ENCODE results near the gene CPA5. TPM values are rescaled to one million over a fixed set of nuclear protein-coding genes. Genes with fewer than 3 reads are reported as not detected.

The CPA5 gene
- polyA plus RNA-seq, 3 donors: not detected

- Mint-ChIP-seq H3K27me3 (ENCODE audit: low read depth in 3 of 3) (peaks cover 0 to 6% (median 2%) of the 10 kb centered on the region in 3 donors), H3K36me3 (no peaks in the 10 kb centered on the region), H3K4me1 (peaks cover 13% of the 10 kb centered on the region), H3K9me3 (peaks cover 0 to 6% (median 1%) of the 10 kb centered on the region in 7 donors), H3K4me3 (no peak overlapping the region), H3K27ac (peak overlapping the region in 2 of 7 donors; percentile 15 to 61)
- TF ChIP-seq CTCF (IDR thresholded peaks at IDR 0.05): no peak
- no peaks in the 10 kb centered on the region for H3K79me2 ChIP-seq (ENCODE audit: insufficient read depth, low read length)
- H3K9me3 ChIP-seq (replicated peaks in 1 of 2; ENCODE audit: control insufficient read depth in 1 of 2, insufficient read depth in 1 of 2, low read length in 2 of 2): no peaks in the 10 kb centered on the region
- DNase-seq: no peak
- intact Hi-C loops (cut with micrococcal nuclease): no loop called here
- H2AFZ ChIP-seq (ENCODE audit: insufficient read depth, low read depth, low read length, poor library complexity, severe bottlenecking): peak overlapping the region; percentile 19
- no peak overlapping the region for H3K27ac ChIP-seq (ENCODE audit: low read depth in 1 of 2, low read length in 2 of 2)
- no peak overlapping the region for H3K9ac ChIP-seq (ENCODE audit: insufficient read depth, low read length, poor library complexity, severe bottlenecking)
- no peaks in the 10 kb centered on the region for H4K20me1 ChIP-seq (ENCODE audit: insufficient read depth, low read length)
- WGBS (ENCODE audit: insufficient coverage): 95% methylated on average over 12 of the region's 18 CpGs
- H3K4me3 ChIP-seq (replicated peaks in 1 of 3; ENCODE audit: low read depth in 2 of 3, low read length in 3 of 3): no peak overlapping the region
- no peaks in the 10 kb centered on the region for H3K27me3 ChIP-seq (ENCODE audit: control insufficient read depth in 2 of 2, insufficient read depth in 2 of 2, low read length in 2 of 2)
- H3K4me2 ChIP-seq (replicated peaks; ENCODE audit: extremely low read depth, low read length, poor library complexity, severe bottlenecking): no peak overlapping the region
- peaks cover 13% of the 10 kb centered on the region in 2 donors for H3K4me1 ChIP-seq (ENCODE audit: control insufficient read depth in 1 of 2, insufficient read depth in 2 of 2, low read length in 2 of 2)
- no peaks in the 10 kb centered on the region for H3K36me3 ChIP-seq (replicated peaks in 1 of 2; ENCODE audit: control insufficient read depth in 1 of 2, insufficient read depth in 2 of 2, low read length in 2 of 2)
Observed at GRCh38 chr7:130383187-130383980, 38.8 kb downstream of the CPA5 start.

GRCh38 chr7:130384371-130384801 lies 39.8 kb downstream of the CPA5 start:
- peaks cover 0 to 2% of the 10 kb centered on the region in 2 donors for H3K36me3 Mint-ChIP-seq
- Histone ChIP-seq H3K79me2 (ENCODE audit: insufficient read depth, low read length) (no peaks in the 10 kb centered on the region), H3K27ac (ENCODE audit: low read depth in 1 of 2, low read length in 2 of 2) (no peak overlapping the region), H4K20me1 (ENCODE audit: insufficient read depth, low read length) (no peaks in the 10 kb centered on the region), H3K9ac (ENCODE audit: insufficient read depth, low read length, poor library complexity, severe bottlenecking) (no peak overlapping the region), H3K27me3 (ENCODE audit: control insufficient read depth in 2 of 2, insufficient read depth in 2 of 2, low read length in 2 of 2) (no peaks in the 10 kb centered on the region), H3K4me3 (replicated peaks in 1 of 3; ENCODE audit: low read depth in 2 of 3, low read length in 3 of 3) (no peak overlapping the region), H2AFZ (ENCODE audit: insufficient read depth, low read depth, low read length, poor library complexity, severe bottlenecking) (peak overlapping the region; percentile 19), H3K9me3 (replicated peaks in 1 of 2; ENCODE audit: control insufficient read depth in 1 of 2, insufficient read depth in 1 of 2, low read length in 2 of 2) (no peaks in the 10 kb centered on the region), H3K4me1 (ENCODE audit: control insufficient read depth in 1 of 2, insufficient read depth in 2 of 2, low read length in 2 of 2) (peaks cover 13% of the 10 kb centered on the region in 2 donors), H3K36me3 (replicated peaks in 1 of 2; ENCODE audit: control insufficient read depth in 1 of 2, insufficient read depth in 2 of 2, low read length in 2 of 2) (no peaks in the 10 kb centered on the region), H3K4me2 (replicated peaks; ENCODE audit: extremely low read depth, low read length, poor library complexity, severe bottlenecking) (peak overlapping the region; percentile 50)
- peak; percentile 11 to 52 (median 18) for DNase-seq
- peak overlapping the region; percentile 57 to 71 for H3K4me3 Mint-ChIP-seq
- H3K27ac Mint-ChIP-seq: peak overlapping the region in 4 of 7 donors; percentile 15 to 79 (median 66)
- peaks cover 13% of the 10 kb centered on the region for H3K4me1 Mint-ChIP-seq
- TF ChIP-seq CTCF (IDR thresholded peaks at IDR 0.05): no peak
- peaks cover 0 to 3% (median 2%) of the 10 kb centered on the region in 3 donors for H3K27me3 Mint-ChIP-seq (ENCODE audit: low read depth in 3 of 3)
- H3K9me3 Mint-ChIP-seq: peaks cover 0 to 9% (median 3%) of the 10 kb centered on the region in 7 donors
- WGBS (ENCODE audit: insufficient coverage): 20% methylated on average over 10 of the region's 10 CpGs
- intact Hi-C loops (cut with micrococcal nuclease): no loop called here
